Gastroesophageal sphincter (tissue), 4 donors: Measurements from ENCODE around the gene NTHL1. TPM values are rescaled to one million over a fixed set of nuclear protein-coding genes. Genes with fewer than 3 reads are reported as not detected.
A peak's percentile ranks its signal among the peaks of the same experiment; 100 is the strongest.

ENCODE experiments used
- ATAC-seq: fragments of 150-250 bp; one replicate; pipeline ENCODE4 v1.9.1; 2016; ENCODE audit warnings: mild to moderate bottlenecking, moderate library complexity
- H3K27ac ChIP-seq, 4 donors: fragments of 200-600 bp; sonication (generic) in 3 of 4; 1 replicate in 3 of 4; 2 replicates in 1 of 4; pipeline ENCODE4 v1.5.1; 2016 to 2019
- H3K27me3 ChIP-seq: fragments of 200-600 bp; sonication (generic); one replicate; pipeline ENCODE4 v1.5.1; 2019
- H3K36me3 ChIP-seq, 2 donors: fragments of 200-600 bp; sonication (generic); one replicate each; pipeline ENCODE4 v1.5.1; 2019; ENCODE audit warnings: control low read depth in 1 of 2
- H3K4me1 ChIP-seq, 3 donors: fragments of 200-600 bp; sonication (generic); 1 replicate in 2 of 3; 2 replicates in 1 of 3; pipeline ENCODE4 v1.5.1; 2016 to 2019; ENCODE audit warnings: control low read depth in 2 of 3
- H3K4me3 ChIP-seq, 2 donors: fragments of 200-600 bp; sonication (generic); one replicate each; pipeline ENCODE4 v1.5.1; 2019; ENCODE audit warnings: mild to moderate bottlenecking in 1 of 2, moderate library complexity in 1 of 2
- H3K9me3 ChIP-seq, 3 donors: fragments of 200-600 bp; sonication (generic); one replicate each; pipeline ENCODE4 v1.5.1; 2017 to 2019; ENCODE audit warnings: control low read depth in 2 of 3
- CTCF ChIP-seq, 4 experiments: fragments of 200-600 bp in 2 of 4; fragments of 450-650 bp in 2 of 4; sonication (generic) in 1 of 4; IDR thresholded peaks; one replicate each; pipeline ENCODE4 v1.5.1; 2017 to 2019; ENCODE audit warnings: antibody characterized with exemption in 4 of 4, mild to moderate bottlenecking in 2 of 4, moderate library complexity in 2 of 4
- EP300 ChIP-seq: sonication (generic); formaldehyde crosslinking; IDR thresholded peaks from one replicate; pipeline ENCODE4 v1.6.1; 2017; ENCODE audit warnings: antibody characterized with exemption, mild to moderate bottlenecking
- POLR2A ChIP-seq, 2 donors: fragments of 450-650 bp; IDR thresholded peaks; one replicate each; pipeline ENCODE4 v1.6.1; 2017; ENCODE audit warnings: antibody characterized with exemption in 2 of 2, mild to moderate bottlenecking in 2 of 2, moderate library complexity in 1 of 2
- POLR2AphosphoS5 ChIP-seq: sonication (generic); formaldehyde crosslinking; IDR thresholded peaks from one replicate; pipeline ENCODE4 v1.6.1; 2017; ENCODE audit warnings: antibody characterized with exemption
- WGBS, 2 donors: methylation state at CpG; one replicate each; pipeline ENCODE4 v1.1.5; 2018; ENCODE audit warnings: low coverage in 1 of 2; 5-methylcytosine and 5-hydroxymethylcytosine counted together
- total RNA-seq, 4 donors: library from RNA; depleted of rRNA; stranded (reverse); fragments of >200 nt; gene quantifications; one replicate each; pipeline ENCODE4 v1.1.0, GENCODE V29; 2016

The NTHL1 gene
- total RNA-seq, 4 donors from 2014 or later: 18.4 to 25.4 (median 21.6) TPM

DNA sequence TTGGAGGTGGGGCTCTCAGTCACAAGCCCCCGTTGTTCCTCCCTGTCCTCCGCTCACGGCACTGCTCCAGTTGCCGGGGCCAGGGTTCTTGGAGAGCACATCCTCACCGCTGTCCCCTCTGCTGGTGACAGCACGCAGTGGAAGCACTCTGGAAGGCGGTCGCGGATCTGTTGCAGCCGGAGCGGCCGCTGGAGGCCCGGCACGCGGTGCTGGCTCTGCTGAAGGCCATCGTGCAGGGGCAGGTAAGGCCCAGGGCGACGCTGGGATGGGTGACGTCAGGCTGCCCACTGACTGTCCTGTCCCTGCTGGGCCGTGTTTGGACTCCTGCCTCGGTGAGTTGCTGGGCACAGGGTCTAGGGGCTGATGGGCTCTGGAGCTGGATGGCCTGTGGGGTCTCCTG is 5.6 kb upstream of the NTHL1 start:
- no peak for ATAC-seq
- H3K4me3 ChIP-seq: no peak overlapping the region
- TF ChIP-seq POLR2AphosphoS5 (no peak), EP300 (no peak), POLR2A (IDR thresholded peaks at IDR 0.05) (no peak), CTCF (IDR thresholded peaks at IDR 0.05) (no peak)
- H3K27ac ChIP-seq: no peak overlapping the region
- no CpG with 5 or more reads among the region's 21 CpGs for WGBS, 2 donors
- H3K36me3 ChIP-seq: peaks cover 0 to 84% of the 10 kb centered on the region in 2 donors
- peaks cover 0 to 17% (median 9%) of the 10 kb centered on the region in 3 donors for H3K4me1 ChIP-seq
- no peaks in the 10 kb centered on the region for H3K9me3 ChIP-seq
- no peaks in the 10 kb centered on the region for H3K27me3 ChIP-seq

DNA sequence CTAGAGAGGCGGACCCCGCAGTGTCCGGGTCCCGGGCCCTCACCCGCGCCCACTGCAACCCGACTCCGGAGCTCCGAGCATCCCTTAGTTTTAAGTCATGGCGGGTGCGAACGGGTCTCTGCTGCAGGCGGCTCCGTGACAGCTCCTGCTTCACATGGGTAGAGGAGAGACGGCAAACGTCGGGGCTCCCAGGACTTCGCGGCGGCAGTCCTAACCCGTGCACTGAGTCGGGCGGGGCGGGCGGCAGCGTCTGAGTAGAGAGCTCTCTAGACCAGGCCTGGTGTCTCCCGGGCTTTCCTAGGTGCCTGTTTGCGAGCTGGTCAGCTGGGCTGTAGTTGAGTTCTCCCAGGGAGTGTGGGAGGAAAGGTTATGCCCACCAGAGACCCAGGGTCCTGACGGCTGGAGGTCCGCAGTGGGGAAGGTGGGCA is 496 bp upstream of the NTHL1 start:
- no peak for TF ChIP-seq POLR2AphosphoS5
- no peak for TF ChIP-seq CTCF (IDR thresholded peaks at IDR 0.05)
- no peak for TF ChIP-seq EP300
- TF ChIP-seq POLR2A (IDR thresholded peaks at IDR 0.05): no peak
- H3K27me3 ChIP-seq: no peaks in the 10 kb centered on the region
- ATAC-seq: peak; percentile 31
- no peaks in the 10 kb centered on the region for H3K9me3 ChIP-seq
- WGBS, 2 donors: 0 to 20% methylated on average over 1 to 5 of the region's 30 CpGs
- peak overlapping the region; percentile 20 to 83 (median 78) for H3K27ac ChIP-seq
- peaks cover 0 to 54% of the 10 kb centered on the region in 2 donors for H3K36me3 ChIP-seq
- H3K4me1 ChIP-seq: peaks cover 0 to 60% (median 25%) of the 10 kb centered on the region in 3 donors
- H3K4me3 ChIP-seq: peak overlapping the region; percentile 80 to 91

DNA sequence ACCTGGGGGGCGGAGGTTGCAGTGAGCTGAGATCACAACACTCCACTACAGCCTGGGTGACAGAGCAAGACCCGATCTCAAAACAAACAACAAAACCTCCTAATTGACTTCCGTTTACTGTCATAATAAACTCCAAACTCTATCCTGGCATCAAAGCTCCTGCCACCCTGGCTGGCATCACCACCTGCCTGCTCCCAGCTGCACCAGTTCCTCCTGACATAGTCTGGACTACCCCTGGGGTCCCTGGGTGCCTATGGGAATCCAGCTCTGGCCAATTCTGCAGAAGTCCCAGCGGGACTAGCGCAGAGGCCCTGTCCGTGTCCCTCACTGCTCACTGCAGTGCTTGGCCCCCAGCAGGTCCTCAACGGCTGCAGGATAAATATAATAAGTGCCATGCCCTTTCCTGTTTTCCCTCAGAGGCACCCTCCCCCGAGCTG is 723 bp downstream of the NTHL1 start:
- Histone ChIP-seq H3K27me3 (no peaks in the 10 kb centered on the region), H3K4me1 (peaks cover 0 to 70% (median 35%) of the 10 kb centered on the region in 3 donors), H3K4me3 (peak overlapping the region; percentile 80 to 91), H3K27ac (peak overlapping the region in 3 of 4 donors; percentile 74 to 83 (median 82)), H3K36me3 (peaks cover 0 to 44% of the 10 kb centered on the region in 2 donors), H3K9me3 (no peaks in the 10 kb centered on the region)
- WGBS, 2 donors: 0 to 25% methylated on average over 3 of the region's 8 CpGs
- ATAC-seq: no peak
- no peak for TF ChIP-seq POLR2AphosphoS5
- TF ChIP-seq POLR2A (IDR thresholded peaks at IDR 0.05): no peak

DNA sequence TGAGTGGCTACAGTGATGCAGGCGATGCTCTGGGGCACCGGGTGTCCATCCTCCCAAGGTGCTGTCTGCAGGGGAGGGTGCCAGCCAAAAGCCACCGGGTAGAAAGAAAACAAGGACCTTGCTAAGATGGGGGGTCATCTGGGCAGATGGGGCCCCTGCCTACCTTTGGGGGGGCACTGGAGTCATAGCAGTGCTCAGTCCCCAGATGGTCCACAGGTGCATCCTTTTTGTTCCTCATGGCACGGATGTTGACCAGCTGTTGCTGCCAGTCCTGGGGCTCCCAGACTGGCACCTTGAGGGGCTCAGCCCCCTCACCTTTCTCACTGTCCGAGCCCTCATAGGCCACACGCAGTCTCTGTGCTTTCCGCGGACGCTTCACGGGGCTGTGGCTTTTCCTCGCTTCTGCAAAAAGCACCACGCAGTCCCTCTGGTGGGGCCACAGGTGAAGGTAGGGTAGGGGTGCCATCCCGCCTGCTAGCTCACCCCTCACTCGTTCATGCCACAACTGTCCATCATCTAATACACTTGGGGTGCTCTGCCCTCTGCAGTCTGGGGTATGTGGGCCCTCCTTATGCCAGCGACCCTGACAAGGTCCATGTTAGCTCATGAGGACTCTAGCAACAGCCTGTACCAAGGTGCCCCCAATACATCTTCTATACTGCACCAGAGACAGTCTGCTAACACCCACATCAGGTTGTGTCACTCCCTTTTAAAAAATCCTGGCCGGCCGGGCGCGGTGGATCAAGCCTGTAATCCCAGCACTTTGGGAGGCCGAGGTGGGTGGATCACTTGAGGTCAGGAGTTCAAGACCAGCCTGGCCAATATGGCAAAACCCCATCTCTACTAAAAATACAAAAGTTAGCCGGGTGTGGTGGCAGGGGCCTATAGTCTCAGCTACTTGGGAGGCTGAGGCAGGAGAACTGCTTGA is 1.4 kb downstream of the NTHL1 start:
- Histone ChIP-seq H3K4me3 (peak overlapping the region in 1 of 2 donors; percentile 91), H3K4me1 (peaks cover 0 to 72% (median 35%) of the 10 kb centered on the region in 3 donors), H3K9me3 (no peaks in the 10 kb centered on the region), H3K27me3 (no peaks in the 10 kb centered on the region), H3K27ac (peak overlapping the region in 3 of 4 donors; percentile 74 to 83 (median 82)), H3K36me3 (peaks cover 0 to 37% of the 10 kb centered on the region in 2 donors)
- TF ChIP-seq POLR2A (IDR thresholded peaks at IDR 0.05) (no peak), EP300 (no peak), CTCF (IDR thresholded peaks at IDR 0.05) (no peak), POLR2AphosphoS5 (no peak)
- ATAC-seq: no peak
- 81% methylated on average over 3 of the region's 21 CpGs; no CpG with 5 or more reads in 1 of the 2 donors for WGBS, 2 donors

DNA sequence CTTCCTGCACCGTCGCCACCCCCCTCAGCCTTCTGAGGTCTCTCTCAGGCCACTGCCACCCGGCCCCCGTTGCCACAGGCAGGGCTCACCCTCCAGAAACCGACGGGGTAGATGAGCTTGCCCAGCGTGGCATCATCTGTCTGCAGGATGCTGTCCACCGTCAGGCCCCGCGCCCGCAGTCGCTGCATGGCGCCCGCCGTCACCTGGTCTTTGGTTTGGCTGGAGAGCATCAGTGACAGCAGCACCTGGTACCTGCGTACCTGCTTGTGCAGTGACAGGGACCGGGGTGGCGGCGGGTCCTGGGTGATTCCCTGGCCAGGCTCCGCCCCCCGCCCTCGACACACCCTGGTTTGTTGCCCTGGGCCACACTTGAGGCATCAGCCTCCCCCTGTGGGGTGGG is 3.1 kb downstream of the NTHL1 start:
- Histone ChIP-seq H3K27me3 (no peaks in the 10 kb centered on the region), H3K27ac (peak overlapping the region in 3 of 4 donors; percentile 32 to 49 (median 35)), H3K36me3 (peaks cover 0 to 24% of the 10 kb centered on the region in 2 donors), H3K9me3 (no peaks in the 10 kb centered on the region), H3K4me3 (peak overlapping the region in 1 of 2 donors; percentile 4), H3K4me1 (peaks cover 0 to 85% (median 45%) of the 10 kb centered on the region in 3 donors)
- TF ChIP-seq EP300 (no peak), POLR2AphosphoS5 (no peak), CTCF (IDR thresholded peaks at IDR 0.05) (no peak)
- WGBS, 2 donors: no CpG with 5 or more reads among the region's 22 CpGs
- ATAC-seq: no peak
